Mesodermal cell (in vitro differentiated cells): ENCODE data around the gene NRF1.

Source experiments
- H3K27ac ChIP-seq: 2 replicates; pipeline ENCODE4 v1.7.0; 2013; ENCODE audit warnings: mild to moderate bottlenecking, low read depth, low read length, moderate library complexity; ENCODE audit not compliant: severe bottlenecking
- H3K36me3 ChIP-seq: 2 replicates; pipeline ENCODE4 v1.7.1; 2013; ENCODE audit warnings: mild to moderate bottlenecking, low read length, moderate library complexity; ENCODE audit not compliant: control insufficient read depth, insufficient read depth
- H3K4me1 ChIP-seq: one replicate; pipeline ENCODE4 v1.7.1; 2013; ENCODE audit warnings: mild to moderate bottlenecking, low read length; ENCODE audit not compliant: insufficient read depth, control insufficient read depth, poor library complexity, severe bottlenecking
- H3K4me3 ChIP-seq: 2 replicates; pipeline ENCODE4 v1.7.0; 2013; ENCODE audit warnings: low read length, control low read depth, mild to moderate bottlenecking; ENCODE audit not compliant: insufficient read depth, poor library complexity, severe bottlenecking; ENCODE audit errors: extremely low read depth
- H3K9me3 ChIP-seq: 2 replicates; pipeline ENCODE4 v1.7.1; 2013; ENCODE audit warnings: mild to moderate bottlenecking, low read length, moderate library complexity; ENCODE audit not compliant: control insufficient read depth
- WGBS, 2 experiments: methylation state at CpG; one replicate each; pipeline ENCODE4 v1.1.5; 2013; ENCODE audit warnings: missing lambda C conversion rate in 2 of 2; ENCODE audit not compliant: insufficient coverage in 2 of 2; 5-methylcytosine and 5-hydroxymethylcytosine counted together

NRF1 gene

GRCh38 chr7:129734400-129734799 is 122.9 kb downstream of the NRF1 start:
- Histone ChIP-seq H3K27ac (no peak overlapping the region), H3K9me3 (no peaks in the 10 kb centered on the region), H3K4me3 (no peak overlapping the region), H3K36me3 (peaks cover 54% of the 10 kb centered on the region), H3K4me1 (no peaks in the 10 kb centered on the region)
- WGBS, 2 experiments: 89 to 100% methylated on average over 1 to 4 of the region's 5 CpGs

- Histone ChIP-seq H3K4me1 (no peaks in the 10 kb centered on the region), H3K36me3 (peaks cover 38% of the 10 kb centered on the region), H3K27ac (no peak overlapping the region), H3K9me3 (no peaks in the 10 kb centered on the region), H3K4me3 (no peak overlapping the region)
- 100% methylated on average over 2 to 3 of the region's 4 CpGs for WGBS, 2 experiments
Measured at GRCh38 chr7:129739427-129739826, 127.9 kb downstream of the NRF1 start.

GRCh38 chr7:129740574-129741410 is 129.3 kb downstream of the NRF1 start:
- H3K9me3 ChIP-seq: no peaks in the 10 kb centered on the region
- no peaks in the 10 kb centered on the region for H3K4me1 ChIP-seq
- H3K36me3 ChIP-seq: peaks cover 44% of the 10 kb centered on the region
- WGBS, 2 experiments: 100% methylated on average over 6 of the region's 10 CpGs
- no peak overlapping the region for H3K27ac ChIP-seq
- no peak overlapping the region for H3K4me3 ChIP-seq

- 83 to 100% methylated on average over 1 to 2 of the region's 2 CpGs for WGBS, 2 experiments
- H3K9me3 ChIP-seq: no peaks in the 10 kb centered on the region
- peaks cover 44% of the 10 kb centered on the region for H3K36me3 ChIP-seq
- H3K27ac ChIP-seq: no peak overlapping the region
- no peaks in the 10 kb centered on the region for H3K4me1 ChIP-seq
- no peak overlapping the region for H3K4me3 ChIP-seq
Measured at GRCh38 chr7:129741743-129742213, 130.3 kb downstream of the NRF1 start.

- H3K9me3 ChIP-seq: no peaks in the 10 kb centered on the region
- no peak overlapping the region for H3K4me3 ChIP-seq
- no peak overlapping the region for H3K27ac ChIP-seq
- peaks cover 45% of the 10 kb centered on the region for H3K36me3 ChIP-seq
- H3K4me1 ChIP-seq: no peaks in the 10 kb centered on the region
- WGBS, 2 experiments: 93 to 100% methylated on average over 1 to 4 of the region's 5 CpGs
Measured at GRCh38 chr7:129742256-129742655, 130.7 kb downstream of the NRF1 start.

- no peaks in the 10 kb centered on the region for H3K4me1 ChIP-seq
- peaks cover 36% of the 10 kb centered on the region for H3K36me3 ChIP-seq
- H3K9me3 ChIP-seq: no peaks in the 10 kb centered on the region
- WGBS, 2 experiments: 84 to 94% methylated on average over 3 of the region's 4 CpGs
- no peak overlapping the region for H3K4me3 ChIP-seq
- H3K27ac ChIP-seq: peak overlapping the region; percentile 55
Measured at GRCh38 chr7:129746857-129747529, 135.5 kb downstream of the NRF1 start.

GRCh38 chr7:129748356-129749109 is 137.0 kb downstream of the NRF1 start:
- Histone ChIP-seq H3K4me3 (no peak overlapping the region), H3K9me3 (no peaks in the 10 kb centered on the region), H3K27ac (no peak overlapping the region), H3K4me1 (no peaks in the 10 kb centered on the region), H3K36me3 (peaks cover 29% of the 10 kb centered on the region)
- 96 to 100% methylated on average over 3 of the region's 4 CpGs for WGBS, 2 experiments

- Histone ChIP-seq H3K36me3 (peaks cover 36% of the 10 kb centered on the region), H3K27ac (no peak overlapping the region), H3K4me1 (no peaks in the 10 kb centered on the region), H3K4me3 (no peak overlapping the region), H3K9me3 (no peaks in the 10 kb centered on the region)
- 98 to 100% methylated on average over 6 to 7 of the region's 7 CpGs for WGBS, 2 experiments
Measured at GRCh38 chr7:129750091-129750490, 138.6 kb downstream of the NRF1 start.

GRCh38 chr7:129750501-129750900 is 139.0 kb downstream of the NRF1 start:
- 100% methylated on average over 1 to 3 of the region's 3 CpGs for WGBS, 2 experiments
- Histone ChIP-seq H3K9me3 (no peaks in the 10 kb centered on the region), H3K4me1 (no peaks in the 10 kb centered on the region), H3K36me3 (peaks cover 35% of the 10 kb centered on the region), H3K4me3 (no peak overlapping the region), H3K27ac (no peak overlapping the region)

- WGBS, 2 experiments: 78 to 90% methylated on average over 1 of the region's 1 CpG
- Histone ChIP-seq H3K36me3 (peaks cover 48% of the 10 kb centered on the region), H3K4me1 (no peaks in the 10 kb centered on the region), H3K9me3 (no peaks in the 10 kb centered on the region), H3K27ac (no peak overlapping the region), H3K4me3 (no peak overlapping the region)
Measured at GRCh38 chr7:129751916-129752315, 140.4 kb downstream of the NRF1 start.
